Measurements from ENCODE around the gene FBXW12. TPM values are rescaled to one million over a fixed set of nuclear protein-coding genes. Genes with fewer than 3 reads are reported as not detected.
A peak's percentile ranks its signal among the peaks of the same experiment; 100 is the strongest.

The FBXW12 gene
- total RNA-seq, 4 donors from 2014 or later, result not detected

DNA sequence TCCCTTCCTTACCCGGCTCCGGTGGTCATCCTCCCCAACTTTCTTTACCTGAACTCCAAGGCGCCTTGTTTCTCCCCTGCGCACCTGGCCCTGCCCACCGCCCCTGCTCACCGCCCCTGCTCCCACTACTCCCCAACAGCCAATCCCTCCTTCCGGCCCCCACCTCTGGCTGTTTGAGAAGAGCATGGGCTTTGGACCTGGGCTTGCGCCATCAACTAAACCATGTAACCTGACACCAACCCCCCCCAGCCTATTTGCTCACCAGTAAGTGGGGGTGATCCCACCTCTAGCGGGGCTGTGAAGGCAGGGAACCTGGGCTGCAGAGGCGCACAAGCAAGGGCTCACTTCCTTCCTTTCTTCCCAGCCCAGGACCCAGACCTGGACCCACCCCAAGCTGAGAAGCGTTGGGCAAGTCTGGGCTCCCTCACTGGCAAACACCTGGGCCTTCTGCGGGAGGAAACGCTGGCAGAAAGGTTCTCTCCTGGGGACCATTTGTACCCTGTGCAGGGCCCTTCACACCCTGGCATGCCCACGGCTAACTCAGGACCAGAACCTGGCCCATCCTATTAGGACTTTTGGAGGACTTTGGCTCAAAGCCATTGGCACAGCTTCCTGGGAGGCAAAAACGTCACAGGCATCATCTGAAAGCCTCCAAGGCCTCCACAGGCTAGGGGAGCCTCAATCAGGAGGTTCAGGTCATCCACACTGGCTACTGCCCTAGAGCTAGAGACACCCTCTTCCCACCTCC is 58.1 kb downstream of the FBXW12 start, which contains the start of gene PLXNB1:
Gene PLXNB1, minus strand, starts transcription at position 127 of the 748 bp plus-strand sequence. CDS start 5,475 bp downstream, outside the sequence.
- DNase-seq, result peak; percentile 49 to 88 (median 79)
- Histone ChIP-seq H3K36me3 (peaks cover 0 to 5% (median 0%) of the 10 kb centered on the region in 3 donors), H3K4me1 (peaks cover 3 to 66% (median 10%) of the 10 kb centered on the region in 4 donors), H3K27me3 (no peaks in the 10 kb centered on the region), H3K4me3 (peak within 1 kb of the TSS; percentile 78 to 99 (median 86)), H3K9me3 (no peaks in the 10 kb centered on the region), H3K27ac (peak within 1 kb of the TSS; percentile 73 to 98 (median 88))
- peak in 1 of 2 donors; percentile 61 for TF ChIP-seq POLR2A (IDR thresholded peaks at IDR 0.05)
- TF ChIP-seq, protein P1, sequence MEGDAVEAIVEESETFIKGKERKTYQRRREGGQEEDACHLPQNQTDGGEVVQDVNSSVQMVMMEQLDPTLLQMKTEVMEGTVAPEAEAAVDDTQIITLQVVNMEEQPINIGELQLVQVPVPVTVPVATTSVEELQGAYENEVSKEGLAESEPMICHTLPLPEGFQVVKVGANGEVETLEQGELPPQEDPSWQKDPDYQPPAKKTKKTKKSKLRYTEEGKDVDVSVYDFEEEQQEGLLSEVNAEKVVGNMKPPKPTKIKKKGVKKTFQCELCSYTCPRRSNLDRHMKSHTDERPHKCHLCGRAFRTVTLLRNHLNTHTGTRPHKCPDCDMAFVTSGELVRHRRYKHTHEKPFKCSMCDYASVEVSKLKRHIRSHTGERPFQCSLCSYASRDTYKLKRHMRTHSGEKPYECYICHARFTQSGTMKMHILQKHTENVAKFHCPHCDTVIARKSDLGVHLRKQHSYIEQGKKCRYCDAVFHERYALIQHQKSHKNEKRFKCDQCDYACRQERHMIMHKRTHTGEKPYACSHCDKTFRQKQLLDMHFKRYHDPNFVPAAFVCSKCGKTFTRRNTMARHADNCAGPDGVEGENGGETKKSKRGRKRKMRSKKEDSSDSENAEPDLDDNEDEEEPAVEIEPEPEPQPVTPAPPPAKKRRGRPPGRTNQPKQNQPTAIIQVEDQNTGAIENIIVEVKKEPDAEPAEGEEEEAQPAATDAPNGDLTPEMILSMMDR (IDR thresholded peaks at IDR 0.05), result no peak

DNA sequence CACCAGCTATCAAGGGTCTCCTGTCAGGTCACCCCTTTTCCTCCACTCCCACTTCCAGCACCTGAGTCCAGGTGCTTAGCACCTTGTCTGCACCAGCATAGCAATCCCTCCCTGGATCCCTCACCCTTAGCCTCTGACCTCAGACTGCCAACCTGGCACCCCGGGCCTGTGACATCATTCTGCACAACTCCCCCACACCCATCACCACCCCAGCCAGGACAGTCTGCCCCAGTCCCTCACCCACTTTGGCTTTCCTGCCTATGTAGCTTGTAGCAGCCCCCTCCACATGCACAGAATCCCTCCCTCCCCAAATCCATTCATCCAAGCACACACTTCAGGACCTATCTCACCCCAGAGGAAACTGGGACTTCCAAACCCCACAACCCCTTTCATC is 58.7 kb downstream of the FBXW12 start:
- no peak overlapping the region for H3K4me3 ChIP-seq
- H3K36me3 ChIP-seq, result peaks cover 0 to 5% (median 0%) of the 10 kb centered on the region in 3 donors
- H3K27ac ChIP-seq, result peak overlapping the region; percentile 73 to 98 (median 88)
- H3K4me1 ChIP-seq, result peaks cover 3 to 63% (median 10%) of the 10 kb centered on the region in 4 donors
- H3K27me3 ChIP-seq, result no peaks in the 10 kb centered on the region
- H3K9me3 ChIP-seq, result no peaks in the 10 kb centered on the region
- TF ChIP-seq, protein P1 (IDR thresholded peaks at IDR 0.05), result no peak
- TF ChIP-seq POLR2A (IDR thresholded peaks at IDR 0.05), result no peak
- DNase-seq, result peak in 1 of 3 donors; percentile 46

DNA sequence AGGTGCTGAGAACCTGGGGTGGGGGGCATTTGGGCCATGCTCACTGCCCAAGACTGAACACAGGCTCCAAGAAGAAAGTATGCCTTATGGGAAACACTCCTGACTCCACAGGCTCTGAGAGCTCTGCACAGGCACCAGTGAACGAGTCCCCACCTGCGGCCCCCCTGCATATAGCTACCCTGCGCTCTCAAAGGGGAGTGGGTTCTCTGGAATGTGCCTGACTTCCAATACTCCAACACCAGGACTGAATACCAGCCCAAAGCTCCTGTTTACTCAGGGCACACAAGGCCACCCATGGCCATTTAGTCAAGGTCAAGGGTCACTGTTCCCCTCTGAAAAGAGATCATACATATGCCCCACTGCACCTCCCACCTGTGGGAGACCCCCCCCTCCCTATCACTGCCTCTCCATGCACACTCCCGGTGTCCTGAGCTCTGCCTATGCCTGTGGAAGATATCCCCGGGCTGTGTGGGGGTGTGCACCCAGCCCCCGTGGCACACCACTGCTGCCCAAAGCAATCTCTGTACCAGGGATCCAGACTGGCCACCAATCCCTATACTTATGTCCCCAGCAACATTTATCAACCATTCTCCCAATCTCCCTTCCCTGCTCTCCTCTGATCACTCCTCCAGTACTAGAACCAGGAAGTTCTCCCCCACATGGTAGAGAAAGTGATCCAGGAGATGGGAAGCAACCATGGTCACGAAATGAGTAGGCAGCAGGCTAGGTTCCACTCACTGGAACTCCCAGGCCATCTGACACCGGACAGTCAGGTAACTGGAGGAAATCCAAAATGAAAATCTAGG is 59.4 kb downstream of the FBXW12 start:
- Histone ChIP-seq H3K4me3 (no peak overlapping the region), H3K9me3 (no peaks in the 10 kb centered on the region), H3K27ac (peak overlapping the region in 2 of 4 donors; percentile 80 to 98), H3K27me3 (no peaks in the 10 kb centered on the region), H3K36me3 (peaks cover 0 to 5% (median 0%) of the 10 kb centered on the region in 3 donors), H3K4me1 (peaks cover 3 to 61% (median 10%) of the 10 kb centered on the region in 4 donors)
- DNase-seq, result peak in 1 of 3 donors; percentile 43
- TF ChIP-seq POLR2A (IDR thresholded peaks at IDR 0.05), result no peak
- TF ChIP-seq, protein P1 (IDR thresholded peaks at IDR 0.05), result no peak

DNA sequence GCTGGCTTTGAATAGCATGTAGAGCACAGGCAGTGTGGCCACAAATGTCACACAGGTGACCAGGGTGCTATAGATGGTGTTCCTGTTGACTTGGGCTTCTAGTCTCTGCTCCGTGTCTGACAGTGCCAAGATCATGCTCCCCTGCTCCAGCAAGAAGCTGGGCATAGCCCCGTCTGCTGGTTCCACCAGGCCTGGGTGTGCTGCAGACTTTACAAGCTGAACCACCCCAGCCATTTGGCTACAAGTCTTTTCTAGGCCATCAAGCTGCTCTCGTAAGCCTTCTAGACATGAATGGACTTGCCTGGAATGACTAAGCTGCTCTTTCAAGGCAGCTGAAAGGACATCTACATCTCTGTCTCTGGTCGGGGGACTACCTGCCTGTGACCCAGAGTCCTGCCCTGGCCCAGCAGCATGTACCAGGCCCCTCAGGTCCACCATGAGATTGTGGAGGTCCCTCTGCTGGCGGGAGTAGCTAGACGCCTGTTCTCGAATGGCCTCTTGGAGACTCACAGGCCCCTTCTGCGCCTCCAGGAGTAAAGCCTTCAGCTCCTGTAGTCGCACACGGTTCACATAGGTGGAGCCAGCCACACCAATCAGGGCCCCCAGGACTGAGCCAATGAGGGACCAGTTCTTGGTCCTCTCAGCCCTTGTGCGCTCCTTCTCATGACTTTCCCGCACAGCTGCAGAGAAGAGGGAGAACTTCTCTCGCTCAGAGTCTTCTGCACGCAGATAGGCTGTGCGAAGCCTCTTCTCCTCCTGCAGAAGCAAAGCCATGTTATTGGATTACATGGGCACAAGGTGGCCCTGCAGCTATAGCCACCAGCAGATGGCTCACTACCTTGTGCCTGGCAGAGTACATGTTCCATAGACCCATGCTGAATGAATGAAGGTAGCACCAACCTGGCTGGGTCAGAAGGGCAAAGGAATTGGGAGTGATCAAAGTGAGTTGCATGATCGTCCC is 60.7 kb downstream of the FBXW12 start:
- no peaks in the 10 kb centered on the region for H3K27me3 ChIP-seq
- TF ChIP-seq, protein P1 (IDR thresholded peaks at IDR 0.05), result peak in 4 of 6 experiments; percentile 7 to 58 (median 46)
- no peak for TF ChIP-seq POLR2A (IDR thresholded peaks at IDR 0.05)
- H3K9me3 ChIP-seq, result no peaks in the 10 kb centered on the region
- H3K27ac ChIP-seq, result peak overlapping the region in 3 of 4 donors; percentile 67 to 86 (median 77)
- peaks cover 3 to 48% (median 10%) of the 10 kb centered on the region in 4 donors for H3K4me1 ChIP-seq
- DNase-seq, result peak in 2 of 3 donors; percentile 51 to 62
- H3K4me3 ChIP-seq, result peak overlapping the region in 1 of 4 donors; percentile 26
- H3K36me3 ChIP-seq, result peaks cover 0 to 5% (median 0%) of the 10 kb centered on the region in 3 donors
